Smooth muscle cell of the brain vasculature (primary cell): ENCODE results near the gene PSEN2.
A peak's percentile ranks its signal among the peaks of the same experiment; 100 is the strongest.

Experiments
- DNase-seq: peaks from one replicate; pipeline ENCODE4 v3.0.0-alpha.2; 2012; ENCODE audit warnings: low read depth, low spot score

PSEN2 gene

DNA sequence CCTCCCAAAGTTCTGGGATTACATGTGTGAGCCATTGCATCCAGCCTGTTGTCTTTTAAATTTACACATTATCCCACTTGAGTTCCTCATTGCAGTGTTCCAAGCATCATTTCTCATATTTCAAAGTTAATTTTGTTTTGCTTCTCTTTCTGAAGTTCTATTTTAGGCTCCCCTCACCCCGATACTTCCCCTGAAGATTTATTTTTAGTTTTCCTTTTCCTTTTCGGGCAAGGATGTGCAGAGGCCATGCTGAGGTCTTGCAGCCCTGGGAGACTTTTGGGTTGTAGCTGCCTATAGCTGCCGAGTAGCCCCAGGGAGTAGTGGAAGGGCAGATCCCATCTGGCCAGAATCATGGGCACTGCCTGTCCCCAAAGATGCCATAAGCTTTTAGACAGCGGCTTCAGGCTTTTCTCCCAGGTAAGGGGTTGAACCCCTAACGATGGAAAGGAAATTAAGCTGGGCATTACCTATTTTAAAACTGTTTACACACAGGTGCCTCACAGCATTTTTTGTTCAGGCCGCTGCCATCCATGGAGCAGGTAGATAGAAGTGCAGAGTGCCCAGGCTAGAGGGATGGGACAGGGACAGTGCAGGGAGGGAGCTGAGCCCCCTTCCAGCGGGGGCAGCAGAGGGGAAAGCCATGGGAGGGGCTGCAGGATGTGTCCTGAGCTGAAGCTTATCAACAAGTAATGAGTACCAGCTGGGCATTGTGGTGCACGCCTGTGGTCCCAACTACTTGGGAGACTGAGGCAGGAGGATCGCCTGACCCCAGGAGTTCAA lies 15.9 kb downstream of the PSEN2 start:
- DNase-seq = no peak

GRCh38 chr1:226887006-226887405 lies 16.6 kb downstream of the PSEN2 start:
- no peak for DNase-seq

GRCh38 chr1:226888021-226888420 lies 17.6 kb downstream of the PSEN2 start:
- no peak for DNase-seq

- DNase-seq = no peak
Observed at GRCh38 chr1:226888816-226889215, 18.4 kb downstream of the PSEN2 start.

GRCh38 chr1:226889616-226890330 lies 19.4 kb downstream of the PSEN2 start:
- DNase-seq = no peak

DNA sequence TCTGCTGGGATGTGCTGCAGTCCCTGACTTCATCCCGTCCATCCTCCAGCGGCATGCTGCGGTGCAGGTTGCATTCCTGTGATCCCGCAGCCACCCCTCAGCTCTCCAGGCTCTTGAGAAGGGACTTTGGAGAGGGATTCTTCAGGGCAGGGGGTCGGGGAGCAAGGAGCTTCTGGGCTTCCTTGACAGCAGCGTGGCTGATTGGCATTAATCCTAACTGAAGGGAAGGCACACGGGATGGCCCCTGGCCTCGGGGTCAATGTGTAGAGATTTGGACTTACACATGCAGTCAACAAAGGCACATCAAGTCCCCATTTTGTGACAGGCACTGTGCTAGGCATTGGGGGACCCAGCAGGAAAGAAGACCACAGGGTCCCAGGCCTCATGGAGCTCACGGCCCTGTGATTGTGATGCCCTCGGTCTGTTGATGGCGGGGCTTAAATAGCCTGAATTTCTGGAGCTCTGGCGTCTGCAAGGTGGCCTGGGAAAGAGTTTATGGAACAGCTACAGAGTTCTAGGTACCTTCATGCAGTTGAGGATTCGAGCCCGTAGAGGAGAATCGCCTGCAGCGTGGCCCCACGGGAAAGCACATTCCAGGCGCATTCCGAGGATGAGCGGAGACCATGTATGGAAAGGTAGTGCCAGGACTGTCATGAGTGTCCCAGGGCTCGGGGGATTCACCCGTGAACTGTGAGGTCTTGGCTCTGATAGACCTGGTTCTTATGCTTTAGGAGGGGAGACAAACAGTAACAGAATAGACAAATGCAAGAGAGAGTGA lies 20.1 kb downstream of the PSEN2 start:
- DNase-seq = no peak

DNA sequence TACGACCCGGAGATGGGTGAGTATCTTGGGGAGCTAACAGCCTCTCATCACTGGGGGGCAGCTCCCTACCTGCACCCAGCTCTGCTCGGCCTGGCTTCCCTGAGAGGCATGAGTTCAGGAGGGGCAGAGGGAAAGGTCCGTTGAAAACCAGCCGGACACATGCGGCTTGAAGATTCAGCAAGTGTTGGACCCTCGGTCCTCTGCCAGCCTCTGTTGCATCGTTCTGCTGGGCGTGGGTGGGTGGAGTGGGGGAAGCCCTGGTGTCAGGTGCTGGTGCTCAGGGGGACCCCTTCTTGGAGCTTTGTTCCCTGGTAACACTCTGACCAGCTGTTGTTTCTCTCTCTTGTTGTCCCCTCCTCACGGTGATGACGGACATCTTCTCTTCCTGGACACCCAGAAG lies 20.9 kb downstream of the PSEN2 start:
- no peak for DNase-seq

GRCh38 chr1:226891846-226892523 lies 21.6 kb downstream of the PSEN2 start:
- no peak for DNase-seq

GRCh38 chr1:226892524-226892875 lies 22.1 kb downstream of the PSEN2 start:
- DNase-seq = no peak

DNA sequence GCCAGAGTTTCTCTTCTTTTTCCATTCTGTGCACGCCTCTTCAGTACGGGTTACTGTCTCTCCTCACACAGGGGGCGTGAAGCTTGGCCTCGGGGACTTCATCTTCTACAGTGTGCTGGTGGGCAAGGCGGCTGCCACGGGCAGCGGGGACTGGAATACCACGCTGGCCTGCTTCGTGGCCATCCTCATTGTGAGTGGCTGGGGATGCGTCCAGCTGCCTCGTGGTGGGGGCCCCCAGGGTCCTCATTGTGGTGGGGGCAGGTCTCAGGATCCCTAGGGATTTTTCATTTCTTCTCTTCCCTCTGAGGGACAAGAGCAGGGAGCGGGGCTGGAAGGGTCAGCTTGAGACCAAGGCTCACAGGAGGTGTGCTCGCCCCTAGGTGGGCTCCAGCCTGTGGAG lies 23.5 kb downstream of the PSEN2 start:
- DNase-seq = no peak

DNA sequence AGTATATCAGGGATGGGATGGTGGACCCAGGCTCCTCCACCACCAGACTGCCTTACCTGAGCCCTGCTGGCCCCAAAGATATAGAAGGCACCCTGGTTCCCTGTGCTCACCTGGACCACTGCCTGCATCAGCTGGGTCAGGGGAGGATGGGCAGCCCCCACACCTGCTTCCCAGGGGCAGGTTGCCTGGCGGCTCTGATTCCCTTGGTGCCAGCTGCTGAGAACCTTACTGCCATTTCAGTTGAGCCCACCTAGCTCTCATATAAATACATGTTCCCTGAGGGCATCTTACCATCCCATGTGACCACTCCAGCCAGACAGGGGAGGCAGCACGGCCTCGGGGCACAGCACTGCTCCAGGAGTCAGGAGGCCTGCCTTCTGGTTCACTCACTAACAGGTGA lies 24.4 kb downstream of the PSEN2 start:
- no peak for DNase-seq

DNA sequence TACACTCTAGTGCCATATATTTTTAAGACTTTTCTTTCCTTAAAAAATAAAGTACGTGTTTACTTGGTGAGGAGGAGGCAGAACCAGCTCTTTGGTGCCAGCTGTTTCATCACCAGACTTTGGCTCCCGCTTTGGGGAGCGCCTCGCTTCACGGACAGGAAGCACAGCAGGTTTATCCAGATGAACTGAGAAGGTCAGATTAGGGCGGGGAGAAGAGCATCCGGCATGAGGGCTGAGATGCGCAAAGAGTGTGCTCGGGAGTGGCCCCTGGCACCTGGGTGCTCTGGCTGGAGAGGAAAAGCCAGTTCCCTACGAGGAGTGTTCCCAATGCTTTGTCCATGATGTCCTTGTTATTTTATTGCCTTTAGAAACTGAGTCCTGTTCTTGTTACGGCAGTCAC lies 25.2 kb downstream of the PSEN2 start:
- no peak for DNase-seq

GRCh38 chr1:226898246-226898645 lies 27.8 kb downstream of the PSEN2 start:
- no peak for DNase-seq

DNA sequence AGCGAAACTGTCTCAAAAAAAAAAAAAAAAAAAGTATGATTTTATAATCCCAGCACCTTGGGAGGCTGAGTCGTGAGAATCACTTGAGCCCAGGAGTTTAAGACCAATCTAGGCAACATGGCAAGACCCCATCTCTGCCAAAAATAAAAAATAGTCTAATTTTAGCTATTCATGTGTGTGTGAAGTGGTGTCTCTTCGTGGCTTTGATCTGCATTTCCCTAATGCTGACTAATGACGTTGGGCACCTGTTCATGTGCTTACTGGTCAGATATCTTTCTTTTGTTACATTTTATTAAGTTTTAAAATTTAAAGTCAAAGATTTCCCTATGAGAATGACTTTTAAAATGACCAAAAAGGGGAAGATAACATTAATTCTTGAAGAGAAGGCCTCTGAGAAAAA lies 31.0 kb downstream of the PSEN2 start:
- DNase-seq = no peak

- DNase-seq = no peak
Observed at GRCh38 chr1:226902601-226903000, 32.2 kb downstream of the PSEN2 start.

DNA sequence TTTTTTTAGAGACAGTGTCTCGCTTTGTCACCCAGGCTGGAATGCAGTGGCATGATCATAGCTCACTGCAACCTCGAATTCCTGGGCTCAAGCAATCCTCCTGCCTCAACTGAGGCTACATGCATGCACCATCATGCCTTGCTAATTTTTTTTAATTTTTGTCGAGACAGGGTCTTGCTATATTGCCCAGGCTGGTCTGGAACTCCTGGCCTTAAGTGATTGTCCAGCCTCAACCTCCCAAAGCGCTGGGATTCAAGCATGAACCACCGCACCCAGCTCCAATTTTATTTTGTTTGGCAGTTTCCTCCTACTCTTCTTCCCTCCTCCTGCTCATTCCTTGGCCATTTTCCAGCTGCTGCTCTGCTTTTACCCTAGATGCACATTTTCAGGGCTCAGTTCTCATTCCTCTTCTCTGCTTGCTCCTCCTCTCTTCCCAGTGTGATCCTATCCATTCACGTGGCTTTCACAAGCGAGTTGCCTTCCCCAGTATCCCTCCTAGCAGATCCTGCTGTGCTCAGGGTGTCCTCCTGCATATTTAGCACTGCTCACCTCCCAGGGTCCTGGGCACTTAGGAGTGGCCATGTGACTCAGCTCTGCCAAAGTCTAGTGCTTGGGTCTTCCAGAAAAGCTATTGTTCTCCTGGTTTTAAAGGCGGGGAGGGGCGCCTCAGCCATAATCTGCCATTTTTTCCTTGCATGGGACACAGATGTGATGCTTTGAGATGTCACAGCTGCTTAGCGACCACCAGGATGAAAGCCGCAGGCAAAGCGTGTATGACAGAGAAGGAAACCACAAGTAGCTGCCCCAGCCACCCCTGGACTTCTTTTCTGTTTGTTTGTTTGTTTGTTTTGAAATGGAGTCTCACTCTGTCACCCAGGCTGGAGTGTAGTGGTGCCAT lies 33.7 kb downstream of the PSEN2 start:
- DNase-seq = peak; percentile 81

GRCh38 chr1:226904772-226905171 lies 34.4 kb downstream of the PSEN2 start:
- no peak for DNase-seq

DNA sequence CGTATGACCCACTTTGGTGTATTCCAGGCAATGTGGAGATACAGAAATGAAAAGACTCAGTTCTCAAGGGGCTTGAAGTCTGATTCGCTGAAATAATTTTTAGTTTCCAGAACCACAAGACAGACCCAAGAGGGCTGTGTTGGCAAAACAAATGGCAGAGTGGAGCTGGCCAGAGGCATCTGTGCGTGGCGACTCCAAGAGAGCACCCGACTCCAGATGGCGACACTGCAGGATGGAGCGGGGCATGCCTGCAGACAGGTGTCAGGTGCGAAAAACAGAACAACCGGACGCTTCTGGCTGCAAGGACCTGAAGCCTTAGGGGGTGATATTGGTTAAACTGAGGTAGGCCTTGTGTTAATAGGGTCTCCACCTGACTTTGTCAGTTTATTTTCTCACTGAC lies 38.0 kb downstream of the PSEN2 start:
- DNase-seq = no peak

GRCh38 chr1:226908913-226909312 lies 38.5 kb downstream of the PSEN2 start:
- DNase-seq = no peak

GRCh38 chr1:226912587-226913176 lies 42.3 kb downstream of the PSEN2 start:
- no peak for DNase-seq

- DNase-seq = no peak
Observed at GRCh38 chr1:226915672-226915995, 45.2 kb downstream of the PSEN2 start.
